Right renal pelvis (tissue), 4 donors: Measurements from ENCODE around the gene C11orf21. TPM values are rescaled to one million over a fixed set of nuclear protein-coding genes. Genes with fewer than 3 reads are reported as not detected.

Source experiments
- DNase-seq, 4 donors: peaks; one replicate each; pipeline ENCODE4 v3.0.0-alpha.2; 2013; ENCODE audit warnings: low read depth in 4 of 4, low spot score in 3 of 4, missing footprints in 1 of 4
- polyA plus RNA-seq, 4 donors: library from polyadenylated mRNA; unstranded; fragments of 120-200 nt; gene quantifications; one replicate each; pipeline ENCODE4 v1.2.1, GENCODE V29; 2013; ENCODE audit not compliant: insufficient read length in 4 of 4

The C11orf21 gene
- polyA plus RNA-seq, 4 donors, result 0.62 to 1.0 (median 0.64) TPM

- DNase-seq, result no peak
Measured at GRCh38 chr11:2247496-2247895, 54.2 kb downstream of the C11orf21 start.

Other genes starting within 250 kb of the C11orf21 start
- 100 to 1,000 TPM; 761 to 994 (median 807) TPM for gene IGF2, start 162.5 kb downstream of the C11orf21 start, polyA plus RNA-seq
- gene INS, start 140.7 kb downstream of the C11orf21 start, polyA plus RNA-seq, result not detected
- 1 to 10 TPM in 1 of 4 donors, under 1 TPM in 3; 0.58 to 2.0 (median 0.96) TPM for gene TH, start 130.1 kb downstream of the C11orf21 start, polyA plus RNA-seq
- 1 to 10 TPM; 2.6 to 4.5 (median 3.3) TPM for gene ASCL2, start 31.3 kb downstream of the C11orf21 start, polyA plus RNA-seq
- gene TSPAN32, start 95 bp upstream of the C11orf21 start, polyA plus RNA-seq, result 1 to 10 TPM; 1.2 to 2.0 (median 1.5) TPM
- 100 to 1,000 TPM; 647 to 670 (median 656) TPM for gene CD81, start 75.4 kb upstream of the C11orf21 start, polyA plus RNA-seq
- gene TSSC4, start 98.8 kb upstream of the C11orf21 start, polyA plus RNA-seq, result 10 to 100 TPM; 32.5 to 47.1 (median 37.6) TPM
- gene TRPM5, start 142.6 kb upstream of the C11orf21 start, polyA plus RNA-seq, result 1 to 10 TPM; 2.0 to 3.1 (median 3.0) TPM
- gene KCNQ1, start 143.1 kb upstream of the C11orf21 start, polyA plus RNA-seq, result 10 to 100 TPM in 3 of 4 donors, 1 to 10 TPM in 1; 9.8 to 13.2 (median 12.0) TPM